GM23248 (cell line): ENCODE data around the gene MRPS30.
"Not testable (repeated sequence)": the region's sequence is repeated elsewhere in the genome, so short reads cannot be mapped to it uniquely, and the experiment has no call there.

Experiments
- EZH2 ChIP-seq: fragments of 200-600 bp; sonication (generic); IDR thresholded peaks from 2 replicates; pipeline ENCODE4 v1.6.1; 2018; ENCODE audit warnings: antibody characterized with exemption, mild to moderate bottlenecking; ENCODE audit not compliant: insufficient read depth, poor library complexity, severe bottlenecking
- EZH2phosphoT487 ChIP-seq: fragments of 200-600 bp; sonication (generic); IDR thresholded peaks from 2 replicates; pipeline ENCODE4 v1.6.1; 2018; ENCODE audit warnings: antibody characterized with exemption, moderate library complexity, mild to moderate bottlenecking, low read depth; ENCODE audit not compliant: insufficient read depth

DNA sequence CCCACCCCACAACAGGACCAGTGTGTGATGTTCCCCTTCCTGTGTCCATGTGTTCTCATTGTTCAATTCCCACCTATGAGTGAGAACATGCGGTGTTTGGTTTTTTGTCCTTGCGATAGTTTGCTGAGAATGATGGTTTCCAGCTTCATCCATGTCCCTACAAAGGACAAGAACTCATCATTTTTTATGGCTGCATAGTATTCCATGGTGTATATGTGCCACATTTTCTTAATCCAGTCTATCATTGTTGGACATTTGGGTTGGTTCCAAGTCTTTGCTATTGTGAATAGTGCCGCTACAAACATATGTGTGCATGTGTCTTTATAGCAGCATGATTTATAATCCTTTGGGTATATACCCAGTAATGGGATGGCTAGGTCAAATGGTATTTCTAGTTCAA lies 15.9 kb downstream of the MRPS30 start:
- not testable (repeated sequence) for TF ChIP-seq EZH2, EZH2phosphoT487
